Fibroblast of skin of scalp (primary cell): Measurements from ENCODE around the gene GNPDA1. TPM values are rescaled to one million over a fixed set of nuclear protein-coding genes. Genes with fewer than 3 reads are reported as not detected.
A peak's percentile ranks its signal among the peaks of the same experiment; 100 is the strongest.
"Not testable (repeated sequence)": the region's sequence is repeated elsewhere in the genome, so short reads cannot be mapped to it uniquely, and the experiment has no call there.

Source experiments
- DNase-seq: peaks from one replicate; pipeline ENCODE4 v3.0.0-alpha.2; 2013
- polyA plus RNA-seq, 2 experiments: library from polyadenylated mRNA; unstranded; fragments of 120-200 nt; gene quantifications; one replicate each; pipeline ENCODE4 v1.2.1, GENCODE V29; 2013; ENCODE audit not compliant: insufficient read length in 2 of 2

The GNPDA1 gene
- 19.8 TPM for polyA plus RNA-seq (2013, experiment 1 of 2; ENCODE audit: insufficient read length)
- polyA plus RNA-seq (2013, experiment 2 of 2; ENCODE audit: insufficient read length) = 19.5 TPM

DNA sequence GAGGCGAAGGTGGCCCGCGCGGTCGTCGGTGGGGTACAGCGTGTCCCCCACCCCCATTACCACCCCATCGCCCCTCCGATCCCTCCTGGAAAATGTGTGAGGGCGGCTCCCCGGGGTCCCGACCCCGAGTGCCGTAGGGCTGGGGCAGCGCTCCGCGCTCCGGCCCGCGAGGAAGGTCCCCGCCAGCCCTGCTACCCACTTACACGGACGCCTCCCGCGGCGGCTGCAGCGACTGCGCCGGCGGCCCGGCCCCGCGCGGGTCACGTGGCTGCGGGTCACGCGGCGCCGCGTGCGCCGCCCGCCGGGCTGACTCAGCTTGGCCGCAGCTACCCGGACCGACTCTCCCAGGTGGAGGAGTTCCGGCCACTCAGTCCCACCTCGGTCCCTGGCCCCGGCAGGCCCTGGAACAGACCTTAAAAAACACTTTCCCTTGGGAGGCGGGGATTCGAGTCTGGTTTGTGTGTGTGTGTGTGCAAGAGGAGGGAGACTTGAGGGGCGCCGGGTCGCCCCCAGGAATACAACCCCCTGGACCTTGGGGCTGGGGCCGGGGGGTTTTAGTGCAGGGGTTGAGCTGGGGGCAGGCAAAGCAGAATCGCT lies at the start of gene GNPDA1:
TSS of gene GNPDA1 (minus strand) at position 236 of the 597 bp plus-strand sequence. CDS start 992 bp downstream, outside the sequence.
- DNase-seq = peak; percentile 71

DNA sequence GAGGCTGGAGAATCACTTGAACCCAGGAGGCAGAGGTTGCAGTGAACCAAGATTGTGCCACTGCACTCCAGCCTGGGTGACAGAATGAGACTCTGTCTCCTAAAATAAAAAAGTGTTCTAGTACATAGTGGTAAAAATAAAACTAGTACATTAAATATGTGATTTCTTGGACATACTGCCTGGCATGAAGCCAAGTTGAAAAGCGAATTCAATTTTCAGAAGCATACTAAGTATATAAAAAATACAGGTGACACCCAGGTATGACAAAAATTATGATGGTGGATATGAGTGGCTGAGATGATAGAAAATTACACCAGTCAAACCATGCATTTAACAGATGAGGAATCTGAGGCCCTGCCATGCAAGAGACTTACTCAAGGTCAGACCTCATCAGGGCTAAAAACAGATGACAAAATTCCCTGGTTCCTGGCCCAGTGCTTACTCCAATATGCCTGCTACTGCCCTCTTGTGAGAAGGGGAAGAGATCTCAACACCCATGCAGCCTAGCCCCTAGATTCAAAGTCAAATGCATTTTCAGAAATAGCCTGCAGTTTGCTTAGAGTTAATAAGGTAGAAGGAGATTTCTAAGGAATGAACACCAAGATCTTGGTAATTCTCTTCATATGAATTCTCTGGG lies 46.6 kb upstream of the GNPDA1 start:
- DNase-seq = peak; percentile 30

DNA sequence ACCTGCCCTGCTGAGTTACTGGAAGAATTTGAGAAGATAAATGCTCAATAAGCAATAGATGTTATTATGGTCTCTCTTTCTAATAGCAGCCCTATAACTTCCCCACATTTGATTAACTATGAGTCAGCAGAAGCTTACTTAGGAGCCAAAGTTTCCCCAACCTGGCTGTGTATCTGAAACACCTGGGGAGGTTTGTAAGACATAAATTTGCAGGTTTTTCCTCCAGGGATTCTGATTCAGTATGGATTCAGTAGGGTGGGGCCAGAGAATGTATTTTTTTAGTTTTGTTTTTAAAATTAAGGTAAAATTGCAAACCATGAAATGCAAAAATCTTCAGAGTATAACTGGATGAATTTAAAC lies 44.9 kb upstream of the GNPDA1 start:
- no peak for DNase-seq

GRCh38 chr5:142056816-142057696 lies 44.2 kb upstream of the GNPDA1 start:
- no peak for DNase-seq

- DNase-seq = no peak
These were observed 42.5 kb upstream of the GNPDA1 start for GRCh38 chr5:142055301-142055700.

- peak; percentile 84 for DNase-seq
These were observed 40.8 kb upstream of the GNPDA1 start for GRCh38 chr5:142053426-142054151.

DNA sequence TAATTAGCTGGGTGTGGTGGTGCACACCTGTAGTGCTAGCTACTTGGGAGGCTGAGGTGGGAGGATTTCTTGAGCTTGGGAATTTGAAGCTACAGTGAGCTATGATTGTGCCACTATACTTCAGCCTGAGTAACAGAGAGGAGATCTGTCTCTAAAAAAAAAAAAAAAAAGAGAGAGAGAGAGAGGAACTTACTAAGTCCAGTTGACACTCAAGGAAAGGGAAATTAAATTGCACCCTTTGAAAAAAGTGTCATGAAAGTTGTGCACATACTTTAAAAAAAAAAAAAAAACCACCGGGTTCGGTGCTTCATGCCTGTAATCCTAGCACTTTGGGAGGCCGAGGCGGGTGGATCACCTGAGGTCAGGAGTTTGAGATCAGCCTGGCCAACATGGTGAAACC lies 39.2 kb upstream of the GNPDA1 start:
- not testable (repeated sequence) for DNase-seq

DNA sequence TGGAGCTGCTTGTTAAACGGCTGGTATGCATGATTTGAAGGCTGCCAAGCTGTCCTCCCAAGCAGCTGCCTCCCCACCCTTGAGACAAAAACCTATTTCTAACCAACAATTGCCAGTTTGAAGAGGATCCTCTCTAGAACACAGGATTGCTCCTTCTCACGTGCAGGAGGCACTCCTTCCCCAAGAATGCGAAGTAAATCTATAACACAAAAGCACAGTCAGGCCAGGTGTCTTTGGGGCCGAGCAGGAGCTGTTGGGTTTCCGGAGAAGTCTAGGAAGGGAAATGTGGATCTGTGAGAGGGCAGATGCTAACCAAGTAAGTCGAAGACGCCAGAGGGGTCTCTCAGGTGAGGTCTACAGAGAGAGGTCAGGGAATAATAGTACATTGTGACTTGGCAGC lies 35.4 kb upstream of the GNPDA1 start:
- no peak for DNase-seq

- no peak for DNase-seq
These were observed 33.4 kb upstream of the GNPDA1 start for GRCh38 chr5:142046191-142046590.

- not testable (repeated sequence) for DNase-seq
These were observed 28.1 kb upstream of the GNPDA1 start for GRCh38 chr5:142040881-142041280.

- no peak for DNase-seq
These were observed 27.5 kb upstream of the GNPDA1 start for GRCh38 chr5:142040285-142040684.

- DNase-seq = no peak
These were observed 25.9 kb upstream of the GNPDA1 start for GRCh38 chr5:142038735-142039134.

DNA sequence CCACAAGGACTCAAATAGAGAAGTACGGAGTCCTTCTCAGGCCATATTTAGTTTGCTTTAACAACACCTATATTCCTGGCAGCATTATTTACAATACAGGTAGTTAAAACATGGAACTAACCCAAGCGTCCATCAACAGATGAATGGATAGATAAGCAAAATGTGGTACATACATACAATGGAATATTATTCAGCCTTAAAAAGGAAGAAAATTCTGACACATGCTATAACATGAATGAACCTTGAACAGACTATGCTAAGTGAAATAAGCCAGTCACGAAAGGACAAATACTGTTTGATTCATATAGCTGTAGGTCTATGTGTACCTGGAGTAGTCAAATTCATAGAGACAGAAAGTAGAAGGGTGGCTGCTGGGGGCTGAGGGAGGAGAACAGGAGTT lies 24.8 kb upstream of the GNPDA1 start:
- not testable (repeated sequence) for DNase-seq

- DNase-seq = no peak
These were observed 24.1 kb upstream of the GNPDA1 start for GRCh38 chr5:142036918-142037317.

- DNase-seq = no peak
These were observed 22.2 kb upstream of the GNPDA1 start for GRCh38 chr5:142034994-142035393.

DNA sequence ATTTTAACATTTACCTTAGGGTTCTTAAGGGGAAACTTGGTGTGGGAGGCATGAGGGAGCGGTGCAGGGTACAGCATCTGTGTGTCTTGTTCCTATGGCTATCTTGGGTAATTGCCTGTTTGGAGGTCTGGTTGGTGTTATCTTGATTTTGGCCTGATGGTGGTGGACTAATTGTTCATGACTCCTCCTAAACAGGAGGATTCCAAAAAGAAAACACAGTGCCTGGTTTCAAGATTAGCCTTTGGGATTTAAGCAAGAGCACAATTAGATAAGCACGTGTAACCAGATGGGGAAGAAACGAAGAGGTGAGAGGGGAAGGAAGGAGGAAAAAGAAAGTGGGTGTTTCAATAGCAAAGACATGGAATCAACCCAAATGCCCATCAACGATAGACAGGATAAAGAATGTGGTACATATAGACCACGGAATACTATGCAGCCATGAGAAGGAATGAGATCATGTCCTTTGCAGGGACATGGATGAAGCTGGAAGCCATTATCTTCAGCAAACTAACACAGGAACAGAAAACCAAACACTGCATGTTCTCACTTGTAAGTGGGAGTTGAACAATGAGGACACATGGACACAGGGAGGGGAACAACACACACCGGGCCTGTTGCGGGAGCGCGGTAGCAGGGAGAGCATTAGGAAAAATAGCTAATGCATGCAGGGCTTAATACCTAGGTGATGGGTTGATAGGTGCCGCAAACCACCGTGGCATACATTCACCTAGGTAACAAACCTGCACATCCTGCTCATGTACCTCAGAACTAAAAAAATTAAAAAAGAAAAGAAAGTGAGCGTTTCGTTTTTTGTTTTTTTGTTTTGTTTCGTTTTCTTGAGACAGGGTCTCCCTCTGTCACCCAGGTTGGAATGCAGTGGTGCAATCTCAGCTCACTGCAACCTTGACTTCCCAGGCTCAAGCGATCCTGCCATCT lies 21.1 kb upstream of the GNPDA1 start:
- DNase-seq = not testable (repeated sequence)

DNA sequence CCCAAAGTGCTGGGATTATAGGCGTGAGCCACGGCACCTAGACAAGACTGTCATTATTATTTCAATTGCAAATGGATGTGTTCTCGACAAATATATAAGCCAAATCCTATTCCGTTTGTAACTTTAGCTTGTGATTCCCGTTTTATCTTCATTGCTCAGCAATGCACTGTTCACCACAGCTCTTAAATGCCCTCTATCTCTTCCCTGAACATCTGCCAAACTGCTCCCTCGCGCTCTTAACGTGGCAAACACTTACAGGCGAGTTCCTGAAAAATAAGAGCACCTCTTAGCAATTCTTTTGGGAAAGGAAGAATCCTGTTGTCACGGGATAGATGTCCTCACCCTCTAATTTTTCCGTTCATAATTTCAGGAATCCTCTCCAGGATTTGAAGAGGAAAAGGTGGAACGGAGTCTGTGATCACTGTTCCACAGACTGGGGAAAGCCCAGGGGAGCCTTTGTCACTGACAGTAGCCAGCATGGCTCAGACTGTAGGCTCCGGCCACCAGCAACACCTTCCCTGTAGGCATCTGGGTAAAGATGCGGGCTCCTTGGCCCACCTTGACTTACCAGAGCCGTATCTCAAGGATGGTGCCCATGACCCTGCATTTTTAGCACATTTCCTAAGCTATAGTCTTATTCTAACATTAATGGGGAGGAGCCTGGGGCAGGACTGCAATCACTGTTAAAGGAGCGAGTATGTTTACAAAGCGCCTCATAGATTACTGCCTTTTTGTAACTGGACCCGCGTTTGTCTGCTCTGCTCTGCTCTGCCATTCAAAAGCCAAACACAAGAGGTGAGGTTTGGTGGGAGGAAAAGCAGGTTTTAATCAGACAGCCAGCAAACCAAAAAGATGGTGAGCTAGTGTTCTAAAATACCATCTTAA lies 20.2 kb upstream of the GNPDA1 start:
- no peak for DNase-seq

DNA sequence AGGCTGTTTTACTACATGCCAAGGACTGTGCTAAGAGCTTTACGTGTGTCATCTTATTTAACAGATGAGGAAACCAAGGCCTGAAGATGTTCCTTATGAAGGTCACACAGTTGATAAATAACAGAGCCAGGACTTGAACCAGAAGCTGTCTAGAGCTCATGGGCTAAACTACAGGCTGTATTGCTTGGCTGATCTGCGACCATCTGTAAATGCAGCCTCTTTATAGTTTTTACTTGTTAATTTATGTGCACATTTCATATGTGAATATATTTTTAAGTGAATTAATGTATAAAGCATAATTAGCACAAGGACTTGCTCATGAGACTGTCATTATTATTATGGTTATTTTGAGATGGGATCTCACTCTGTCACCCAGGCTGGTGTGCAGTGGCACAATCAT lies 19.3 kb upstream of the GNPDA1 start:
- no peak for DNase-seq

- DNase-seq = no peak
These were observed 12.8 kb upstream of the GNPDA1 start for GRCh38 chr5:142025637-142026036.

GRCh38 chr5:142024771-142025304 lies 12.0 kb upstream of the GNPDA1 start:
- peak; percentile 86 for DNase-seq
